PC-9 (cell line): ENCODE measurements around the gene UPK1A. TPM values are rescaled to one million over a fixed set of nuclear protein-coding genes. Genes with fewer than 3 reads are reported as not detected.

Experiments used
- BruUV-seq: library from RNA; stranded (reverse); fragments of 400-500 nt; replicated peaks from 2 replicates; lab custom pipeline; 2021; lab: Mats Ljungman, UMichigan
- CTCF ChIA-PET: fragments of 300-600 bp; sonication (Branson Sonifier 250); formaldehyde crosslinking; loops from one replicate; lab custom pipeline; 2022; ENCODE audit warnings: antibody characterized with exemption; lab: Charles Lee
- POLR2A ChIA-PET: fragments of 300-600 bp; sonication (Branson Sonifier 250); formaldehyde crosslinking; loops from one replicate; lab custom pipeline; 2022; ENCODE audit warnings: antibody characterized with exemption; ENCODE audit not compliant: unreplicated experiment; lab: Charles Lee
- DNase-seq, 2 experiments: peaks; one replicate each; pipeline versions ENCODE4 v3.0.0 to v3.0.0-alpha.2; 2015 to 2022; ENCODE audit warnings: mixed read lengths in 1 of 2
- H2AFZ ChIP-seq: fragments of 200-600 bp; sonication (generic); 2 replicates; pipeline ENCODE4 v1.8.1; 2017; ENCODE audit warnings: antibody characterized with exemption
- H3F3A ChIP-seq: fragments of 200-600 bp; sonication (generic); 2 replicates; pipeline ENCODE4 v1.8.1; 2017; ENCODE audit warnings: antibody characterized with exemption, mild to moderate bottlenecking, low read depth; ENCODE audit not compliant: insufficient read depth
- H3K27ac ChIP-seq: fragments of 200-600 bp; sonication (generic); 2 replicates; pipeline ENCODE4 v1.6.1; 2016; ENCODE audit warnings: mixed run types
- H3K27me3 ChIP-seq: fragments of 200-600 bp; sonication (generic); 2 replicates; pipeline ENCODE4 v1.6.1; 2016; ENCODE audit warnings: low read depth, mixed run types; ENCODE audit not compliant: insufficient read depth
- H3K36me3 ChIP-seq: fragments of 200-600 bp; sonication (generic); 2 replicates; pipeline ENCODE4 v1.6.1; 2016; ENCODE audit warnings: low read depth, mixed run types
- H3K4me1 ChIP-seq: fragments of 200-600 bp; sonication (generic); replicated peaks from 2 replicates; pipeline ENCODE4 v1.6.1; 2016; ENCODE audit warnings: mixed run types; ENCODE audit not compliant: insufficient read depth
- H3K4me2 ChIP-seq: fragments of 200-600 bp; sonication (generic); 2 replicates; pipeline ENCODE4 v1.6.1; 2017; ENCODE audit warnings: mixed run types
- H3K4me3 ChIP-seq: fragments of 200-600 bp; sonication (generic); 2 replicates; pipeline ENCODE4 v1.6.1; 2016; ENCODE audit warnings: mixed run types
- H3K79me2 ChIP-seq: fragments of 200-600 bp; sonication (generic); 2 replicates; pipeline ENCODE4 v1.6.1; 2017; ENCODE audit warnings: low read depth, mixed run types
- H3K9me2 ChIP-seq: fragments of 200-600 bp; sonication (generic); 2 replicates; pipeline ENCODE4 v1.8.1; 2017; ENCODE audit warnings: mild to moderate bottlenecking; ENCODE audit not compliant: insufficient read depth
- H3K9me3 ChIP-seq: fragments of 200-600 bp; sonication (generic); 2 replicates; pipeline ENCODE4 v1.8.1; 2016; ENCODE audit warnings: low read depth; ENCODE audit not compliant: insufficient read depth
- H4K20me1 ChIP-seq: fragments of 200-600 bp; sonication (generic); 2 replicates; pipeline ENCODE4 v1.8.1; 2017; ENCODE audit not compliant: insufficient read depth
- CTCF ChIP-seq: fragments of 200-600 bp; sonication (generic); conservative IDR thresholded peaks from 2 replicates; pipeline ENCODE4 v1.6.1; 2017; ENCODE audit warnings: mixed run types, antibody characterized with exemption, mild to moderate bottlenecking, moderate library complexity
- EZH2 ChIP-seq: fragments of 200-600 bp; sonication (generic); IDR thresholded peaks from 2 replicates; pipeline ENCODE4 v1.8.0; 2017; ENCODE audit warnings: antibody characterized with exemption, low read depth
- intact Hi-C: fragments of 100-400 bp; cut with micrococcal nuclease; formaldehyde crosslinking; loops from one replicate; pipeline ENCODE4 v1.10.0; 2022; ENCODE audit not compliant: unreplicated experiment
- total RNA-seq: library from RNA; stranded (reverse); gene quantifications from 2 replicates; pipeline ENCODE4 v1.2.3, GENCODE V29; 2021

UPK1A gene
- total RNA-seq, 1 experiment from 2014 or later, result 1.6 TPM

- intact Hi-C loops, result no loop called here
- TF ChIP-seq EZH2 (no peak), CTCF (no peak)
- H2AFZ ChIP-seq, result no peak overlapping the region
- no peaks in the 10 kb centered on the region for H3K9me3 ChIP-seq
- H3K27ac ChIP-seq, result no peak overlapping the region
- H3K4me1 ChIP-seq, result no peaks in the 10 kb centered on the region
- no peak for DNase-seq
- no TSS peak for BruUV-seq
- H3K4me3 ChIP-seq, result no peak overlapping the region
- H3K27me3 ChIP-seq, result no peaks in the 10 kb centered on the region
- no peaks in the 10 kb centered on the region for H4K20me1 ChIP-seq
- no peaks in the 10 kb centered on the region for H3K79me2 ChIP-seq
- no peak overlapping the region for H3K4me2 ChIP-seq
- ChIA-PET POLR2A (no interaction called here), CTCF (interaction anchor here (0.6 kb wide), 2 partner anchors 11 to 26 kb away, joined by 3 to 5 read pairs; no protein-coding TSS in a partner anchor)
- H3F3A ChIP-seq, result peaks cover 24% of the 10 kb centered on the region; the same call in 1 of the 2 replicates
- H3K36me3 ChIP-seq, result peaks cover 6% of the 10 kb centered on the region; the same call in 1 of the 2 replicates
- H3K9me2 ChIP-seq, result no peaks in the 10 kb centered on the region
These were observed 4.3 kb upstream of the UPK1A start for GRCh38 chr19:35661995-35662340.

- intact Hi-C loops, result no loop called here
- TF ChIP-seq EZH2, result no peak
- no peak for TF ChIP-seq CTCF
- Histone ChIP-seq H3F3A (peaks cover 24% of the 10 kb centered on the region; the same call in 1 of the 2 replicates), H3K9me3 (no peaks in the 10 kb centered on the region), H3K36me3 (no peaks in the 10 kb centered on the region), H2AFZ (no peak overlapping the region), H3K9me2 (no peaks in the 10 kb centered on the region), H4K20me1 (no peaks in the 10 kb centered on the region), H3K4me3 (no peak overlapping the region), H3K27me3 (peaks cover 6% of the 10 kb centered on the region), H3K4me1 (no peaks in the 10 kb centered on the region), H3K27ac (no peak overlapping the region), H3K4me2 (no peak overlapping the region), H3K79me2 (no peaks in the 10 kb centered on the region)
- ChIA-PET CTCF (no interaction called here), POLR2A (no interaction called here)
- DNase-seq, result no peak
- no TSS peak for BruUV-seq
These were observed 2.3 kb upstream of the UPK1A start for GRCh38 chr19:35663981-35664380.

GRCh38 chr19:35665157-35665556, 1.2 kb upstream of the UPK1A start:
- Histone ChIP-seq H3K27ac (no peak overlapping the region), H4K20me1 (no peaks in the 10 kb centered on the region), H3K36me3 (no peaks in the 10 kb centered on the region), H3K27me3 (peaks cover 17% of the 10 kb centered on the region), H3K4me3 (no peak overlapping the region), H3K9me3 (no peaks in the 10 kb centered on the region), H3K4me2 (no peak overlapping the region), H3K4me1 (no peaks in the 10 kb centered on the region), H2AFZ (no peak overlapping the region), H3K9me2 (no peaks in the 10 kb centered on the region), H3K79me2 (no peaks in the 10 kb centered on the region), H3F3A (peaks cover 17% of the 10 kb centered on the region; the same call in 1 of the 2 replicates)
- no TSS peak for BruUV-seq
- POLR2A ChIA-PET, result no interaction called here
- CTCF ChIA-PET, result no interaction called here
- intact Hi-C loops, result no loop called here
- TF ChIP-seq EZH2 (no peak), CTCF (no peak)
- no peak for DNase-seq
